HG03354 (cell line): ENCODE measurements around the gene FKBP9.
"Not testable (repeated sequence)": the region's sequence is repeated elsewhere in the genome, so short reads cannot be mapped to it uniquely, and the experiment has no call there.

Experiments
- ATAC-seq: cut with Tn5 transposase; IDR thresholded peaks from one replicate; pipeline ENCODE4 v1.9.1; 2021; ENCODE audit warnings: mild to moderate bottlenecking; ENCODE audit not compliant: unreplicated experiment, poor library complexity, severe bottlenecking

Gene FKBP9

GRCh38 chr7:32999380-32999779 is 42.1 kb downstream of the FKBP9 start:
- not testable (repeated sequence) for ATAC-seq

GRCh38 chr7:33003111-33003510 is 45.9 kb downstream of the FKBP9 start:
- ATAC-seq = not testable (repeated sequence)

GRCh38 chr7:33004104-33004616 is 46.9 kb downstream of the FKBP9 start:
- ATAC-seq = not testable (repeated sequence)

GRCh38 chr7:33005193-33005592 is 48.0 kb downstream of the FKBP9 start:
- ATAC-seq = not testable (repeated sequence)

GRCh38 chr7:33005690-33006089 is 48.5 kb downstream of the FKBP9 start:
- ATAC-seq = not testable (repeated sequence)

GRCh38 chr7:33009734-33010133 is 52.5 kb downstream of the FKBP9 start:
- no peak for ATAC-seq

DNA sequence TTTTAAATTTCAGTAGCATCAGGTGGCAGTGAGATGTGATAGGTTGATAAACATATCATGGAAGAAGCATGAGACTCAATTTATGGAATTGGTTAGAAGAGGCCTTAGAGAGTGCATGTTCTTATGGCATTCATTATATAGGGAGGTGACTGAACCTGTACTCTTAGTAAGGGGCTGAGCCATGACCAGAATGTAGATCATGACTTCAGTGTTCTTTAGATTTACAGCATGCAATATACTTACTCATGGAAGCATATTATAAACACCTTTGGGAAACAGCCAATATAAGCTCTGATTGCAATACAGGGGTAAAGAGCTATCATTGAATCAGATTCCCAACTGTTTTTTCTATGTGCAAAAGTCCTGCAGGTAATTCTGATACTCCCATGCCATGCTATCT is 55.1 kb downstream of the FKBP9 start:
- no peak for ATAC-seq

- no peak for ATAC-seq
Measured at GRCh38 chr7:33024189-33024757, 67.0 kb downstream of the FKBP9 start.

DNA sequence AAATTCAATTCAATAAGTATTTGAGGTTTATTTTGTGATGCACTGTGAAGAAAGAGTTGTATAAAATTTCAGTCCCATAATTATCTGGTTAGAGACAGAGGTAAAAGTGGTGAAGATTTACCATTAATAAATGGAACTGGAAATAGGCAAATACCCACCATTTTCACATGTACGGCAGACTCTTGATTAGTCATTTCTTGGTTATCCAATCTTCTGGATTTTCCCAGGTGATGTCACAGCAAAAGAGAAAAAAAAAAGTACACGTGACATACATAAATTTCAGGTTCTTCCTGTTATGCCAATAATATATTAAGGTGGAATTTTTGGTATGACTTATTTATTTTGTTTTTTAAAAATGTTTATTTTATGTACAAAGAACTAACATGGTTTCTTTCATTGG is 78.5 kb downstream of the FKBP9 start:
- no peak for ATAC-seq

- no peak for ATAC-seq
Measured at GRCh38 chr7:33038639-33039038, 81.4 kb downstream of the FKBP9 start.

DNA sequence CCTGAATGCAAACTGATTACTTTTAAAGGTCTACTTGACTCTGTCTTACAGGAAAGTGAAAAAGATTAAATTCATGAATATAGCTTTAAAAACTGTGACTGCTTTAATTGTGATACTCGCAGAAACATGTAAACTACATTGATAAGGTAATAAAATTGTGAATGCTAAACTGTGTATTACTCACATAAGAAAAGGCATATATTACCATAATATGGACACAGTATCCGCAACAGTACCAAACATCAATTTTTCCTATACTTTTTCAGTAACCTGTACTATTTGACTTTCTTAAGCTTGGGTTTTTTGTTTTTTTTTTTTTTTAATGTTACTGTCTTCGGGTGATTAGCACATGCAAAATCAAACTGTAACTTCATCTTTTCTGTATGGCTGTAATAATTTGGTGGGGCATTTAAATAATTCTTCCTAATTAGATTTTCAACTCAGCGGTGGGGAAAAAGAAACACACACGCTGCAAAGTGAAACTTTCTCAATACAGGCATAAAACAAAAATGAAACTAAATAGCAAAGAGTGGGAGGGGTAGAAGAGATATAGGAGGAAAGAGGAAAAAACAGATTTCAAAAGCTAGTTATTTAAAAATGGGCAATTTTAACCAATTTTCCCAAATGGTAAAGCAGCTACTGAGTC is 82.1 kb downstream of the FKBP9 start:
- ATAC-seq = peak; percentile 40

DNA sequence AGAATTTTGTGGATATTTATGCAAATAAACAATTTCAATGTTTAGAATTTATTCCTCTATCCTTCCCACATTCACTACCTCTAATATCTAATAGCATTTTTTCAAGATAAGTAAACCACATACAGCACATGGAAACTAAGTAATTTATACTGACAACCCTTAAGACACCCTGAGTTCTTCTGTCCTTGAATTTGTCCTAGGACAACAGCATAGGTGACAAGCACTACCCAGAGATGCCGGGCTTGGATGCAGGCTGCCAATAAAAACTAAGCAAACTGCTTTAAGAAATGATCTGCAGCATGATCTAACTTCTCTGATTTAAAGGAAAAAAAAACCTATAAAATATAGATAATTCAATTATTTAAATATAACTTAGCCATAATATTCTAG is 82.7 kb downstream of the FKBP9 start:
- ATAC-seq = no peak

- ATAC-seq = peak; percentile 96
Measured at GRCh38 chr7:33040803-33041516, 83.7 kb downstream of the FKBP9 start.

GRCh38 chr7:33041631-33042428 is 84.6 kb downstream of the FKBP9 start:
- no peak for ATAC-seq

GRCh38 chr7:33043501-33044400 is 86.5 kb downstream of the FKBP9 start:
- no peak for ATAC-seq

- no peak for ATAC-seq
Measured at GRCh38 chr7:33044401-33044718, 87.1 kb downstream of the FKBP9 start.

- ATAC-seq = no peak
Measured at GRCh38 chr7:33044986-33045385, 87.7 kb downstream of the FKBP9 start.

DNA sequence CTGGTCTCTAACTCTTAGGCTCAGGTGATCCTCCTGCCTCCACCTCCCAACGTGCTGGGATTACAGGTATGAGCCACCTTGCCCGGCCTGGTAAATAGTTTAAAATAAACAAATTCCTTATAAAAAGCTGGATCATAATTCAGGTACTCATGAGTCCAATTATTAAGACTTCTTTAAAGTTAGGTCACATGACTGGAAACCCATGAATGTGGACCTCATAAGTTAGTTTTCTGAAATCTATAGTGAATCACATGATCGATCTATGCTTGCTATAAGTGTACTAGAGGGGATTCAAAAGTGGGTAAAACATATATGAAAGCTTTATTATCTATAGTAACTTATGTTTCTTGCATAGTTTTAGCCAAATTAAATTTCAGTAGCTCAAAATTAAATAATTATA is 91.0 kb downstream of the FKBP9 start:
- no peak for ATAC-seq

DNA sequence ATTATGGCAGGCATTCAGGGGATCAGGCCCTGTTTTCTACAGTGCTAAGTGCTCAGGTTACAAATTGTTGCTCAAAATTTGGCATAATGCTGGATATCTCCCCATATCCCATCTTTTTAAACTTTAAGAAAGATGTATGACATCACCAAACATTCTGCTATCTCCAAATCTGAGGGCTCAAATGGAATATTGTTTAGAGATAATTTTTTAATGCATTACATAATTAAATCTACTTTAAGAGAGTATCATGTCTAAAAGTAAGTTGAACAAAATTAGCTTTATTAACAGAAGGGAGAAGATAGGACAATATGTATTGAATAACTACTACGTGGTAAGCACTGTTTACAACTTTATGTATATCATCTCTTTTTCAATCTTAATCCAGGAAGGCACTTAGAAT is 91.5 kb downstream of the FKBP9 start:
- no peak for ATAC-seq
